Measurements from ENCODE around the gene MBD3L2B. TPM values are rescaled to one million over a fixed set of nuclear protein-coding genes. Genes with fewer than 3 reads are reported as not detected.
"Not testable (repeated sequence)": the region's sequence is repeated elsewhere in the genome, so short reads cannot be mapped to it uniquely, and the experiment has no call there.

Gene MBD3L2B
- total RNA-seq (2022): not detected in 2 replicates
- not detected for Bru-seq, nascent RNA
- BruChase-seq, experiment 1, labeled RNA remaining after a 6-hour chase: not detected
- not detected for BruChase-seq, experiment 2, labeled RNA remaining after a 2-hour chase
- long read RNA-seq: 0 reads

DNA sequence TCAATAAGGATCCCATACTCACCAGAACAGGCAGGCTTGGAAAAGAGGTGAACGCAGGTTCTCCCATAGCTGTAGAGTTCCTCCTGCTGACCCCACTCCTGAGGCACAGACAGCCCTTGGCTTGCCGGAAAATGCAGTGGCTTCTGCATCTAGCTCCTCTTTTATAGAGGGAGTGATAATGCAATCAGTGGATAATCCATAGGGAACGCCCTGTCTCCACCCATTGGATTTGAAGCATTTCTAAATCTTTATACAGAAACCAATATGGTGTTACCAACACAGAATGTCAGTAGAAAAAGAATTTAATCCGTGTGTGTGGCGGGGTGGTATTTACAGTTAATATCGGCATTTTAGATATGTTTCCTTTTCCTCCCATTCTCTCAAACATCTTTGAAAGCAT is at the start of gene MBD3L2B:
Gene MBD3L2B, minus strand, starts transcription at position 101 of the 400 bp plus-strand sequence. Its CDS starts 34 bp downstream, at position 67.
- DNase-seq; H3K4me1 Mint-ChIP-seq (ENCODE audit: low read depth, unreplicated experiment); H3K27me3 Mint-ChIP-seq (ENCODE audit: unreplicated experiment); CTCF ChIA-PET; H3K4me3 Mint-ChIP-seq (ENCODE audit: low read depth, unreplicated experiment); BruUV-seq (replicated peaks); intact Hi-C loops (cut with micrococcal nuclease; ENCODE audit: unreplicated experiment); H3K36me3 Mint-ChIP-seq (ENCODE audit: insufficient read depth, unreplicated experiment); H3K27ac Mint-ChIP-seq (ENCODE audit: unreplicated experiment); H3K9me3 Mint-ChIP-seq (ENCODE audit: low read depth, unreplicated experiment): not testable (repeated sequence)

DNA sequence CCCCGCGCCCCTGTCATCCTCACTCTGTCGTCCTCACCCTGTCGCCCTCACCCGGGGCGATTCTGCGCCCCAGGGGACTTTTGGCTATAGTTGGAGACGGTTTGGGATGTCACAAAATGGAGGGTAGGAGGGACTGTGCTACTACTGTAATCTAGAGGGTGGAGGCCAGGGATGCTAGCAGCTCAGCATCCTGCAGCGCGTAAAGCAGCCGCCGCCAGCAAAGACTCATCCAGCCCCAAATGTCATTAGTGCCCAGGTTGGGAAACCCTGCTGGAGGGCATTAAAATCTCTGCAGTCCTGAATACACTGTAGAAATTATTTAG is 48.6 kb upstream of the MBD3L2B start:
- Mint-ChIP-seq H3K4me1 (ENCODE audit: low read depth, unreplicated experiment) (no peaks in the 10 kb centered on the region), H3K27me3 (ENCODE audit: unreplicated experiment) (no peaks in the 10 kb centered on the region), H3K9me3 (ENCODE audit: low read depth, unreplicated experiment) (peaks cover 8% of the 10 kb centered on the region), H3K27ac (ENCODE audit: unreplicated experiment) (peak overlapping the region; percentile 17), H3K36me3 (ENCODE audit: insufficient read depth, unreplicated experiment) (peaks cover 48% of the 10 kb centered on the region), H3K4me3 (ENCODE audit: low read depth, unreplicated experiment) (peak overlapping the region; percentile 92)
- CTCF ChIA-PET: no interaction called here
- TF ChIP-seq CTCF (IDR thresholded peaks at IDR 0.05; ENCODE audit: unreplicated experiment): no peak
- intact Hi-C loops (cut with micrococcal nuclease; ENCODE audit: unreplicated experiment): no loop called here
- DNase-seq: no peak
- BruUV-seq (replicated peaks): no TSS peak

DNA sequence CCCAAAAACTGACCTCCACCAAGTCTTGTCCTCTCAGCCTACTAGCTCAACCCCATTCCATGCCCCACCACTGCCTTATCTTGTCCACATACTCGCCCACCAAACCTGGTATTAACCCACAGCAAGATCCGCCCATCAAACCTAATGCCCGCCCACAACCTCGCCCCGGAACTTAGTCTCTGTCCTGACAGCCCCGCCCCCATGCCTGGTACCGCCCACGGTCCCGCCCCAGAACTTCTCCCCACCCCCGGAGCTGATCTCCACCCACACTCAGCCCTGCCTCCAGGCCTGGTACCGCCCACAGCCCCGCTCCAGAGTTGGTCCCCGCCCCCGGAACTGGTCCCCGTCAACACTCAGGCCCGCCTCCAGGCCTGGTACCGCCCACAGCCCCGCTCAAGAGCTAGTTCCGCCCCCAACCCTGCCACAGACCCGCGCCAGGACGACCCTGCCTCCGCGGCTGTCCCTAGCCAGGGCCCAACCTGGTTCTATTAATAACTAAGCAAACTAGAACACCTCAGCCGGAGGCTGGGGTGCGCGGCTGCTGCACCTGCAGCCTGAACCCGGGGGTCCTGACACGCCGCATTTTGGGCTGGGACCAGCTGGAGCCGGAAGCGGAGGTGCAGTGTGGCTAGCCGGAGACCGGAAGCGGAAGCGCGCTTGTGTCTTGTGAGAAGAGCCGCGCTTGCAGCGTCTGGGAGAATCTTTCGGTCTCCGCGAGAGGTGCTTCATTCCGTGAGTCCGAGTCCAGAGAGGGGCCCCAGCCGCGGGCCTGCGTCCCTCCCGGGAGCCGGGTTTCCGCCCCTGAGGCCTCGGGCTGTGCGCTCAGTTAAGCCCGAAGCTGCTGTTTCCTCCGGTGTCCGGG is 48.0 kb upstream of the MBD3L2B start, which contains the start of gene ZNF557:
Gene ZNF557, plus strand, starts transcription at position 662 of the 862 bp plus-strand sequence. CDS start 5,372 bp downstream, outside the sequence.
- Mint-ChIP-seq H3K9me3 (ENCODE audit: low read depth, unreplicated experiment) (peaks cover 7% of the 10 kb centered on the region), H3K27me3 (ENCODE audit: unreplicated experiment) (no peaks in the 10 kb centered on the region), H3K36me3 (ENCODE audit: insufficient read depth, unreplicated experiment) (peaks cover 43% of the 10 kb centered on the region), H3K4me1 (ENCODE audit: low read depth, unreplicated experiment) (no peaks in the 10 kb centered on the region), H3K4me3 (ENCODE audit: low read depth, unreplicated experiment) (peak within 1 kb of the TSS; percentile 92), H3K27ac (ENCODE audit: unreplicated experiment) (peak within 1 kb of the TSS; percentile 17)
- TF ChIP-seq CTCF (IDR thresholded peaks at IDR 0.05; ENCODE audit: unreplicated experiment): no peak
- peak; percentile 96 for DNase-seq
- CTCF ChIA-PET: interaction anchor here (0.5 to 0.7 kb wide), 3 partner anchors 28 to 291 kb away, joined by 3 to 5 read pairs (median 3); no protein-coding TSS in a partner anchor
- intact Hi-C loops (cut with micrococcal nuclease; ENCODE audit: unreplicated experiment): no loop called here
- no TSS peak for BruUV-seq (replicated peaks)

GRCh38 chr19:7068599-7068998 is 47.4 kb upstream of the MBD3L2B start:
- DNase-seq: no peak
- CTCF ChIA-PET: interaction anchor here (0.5 kb wide), 1 partner anchor 292 kb away, joined by 3 read pairs; no protein-coding TSS in a partner anchor
- Mint-ChIP-seq H3K27ac (ENCODE audit: unreplicated experiment) (peak overlapping the region; percentile 17), H3K9me3 (ENCODE audit: low read depth, unreplicated experiment) (peaks cover 6% of the 10 kb centered on the region), H3K4me1 (ENCODE audit: low read depth, unreplicated experiment) (no peaks in the 10 kb centered on the region), H3K4me3 (ENCODE audit: low read depth, unreplicated experiment) (peak overlapping the region; percentile 92), H3K27me3 (ENCODE audit: unreplicated experiment) (no peaks in the 10 kb centered on the region), H3K36me3 (ENCODE audit: insufficient read depth, unreplicated experiment) (peaks cover 36% of the 10 kb centered on the region)
- BruUV-seq (replicated peaks): no TSS peak
- no peak for TF ChIP-seq CTCF (IDR thresholded peaks at IDR 0.05; ENCODE audit: unreplicated experiment)
- intact Hi-C loops (cut with micrococcal nuclease; ENCODE audit: unreplicated experiment): no loop called here
